Hepatocyte (in vitro differentiated cells): Measurements from ENCODE around the gene MICAL3. TPM values are rescaled to one million over a fixed set of nuclear protein-coding genes. Genes with fewer than 3 reads are reported as not detected.

Experiments
- DNase-seq: peaks from one replicate; pipeline ENCODE4 v3.0.0-alpha.2; 2016; ENCODE audit warnings: low spot score
- H2AFZ ChIP-seq: fragments of 200-600 bp; sonication (generic); 2 replicates; pipeline ENCODE4 v1.6.0; 2016; ENCODE audit warnings: antibody characterized with exemption, mild to moderate bottlenecking
- H3K27ac ChIP-seq: fragments of 200-600 bp; sonication (generic); 2 replicates; pipeline ENCODE4 v1.5.1; 2016; ENCODE audit warnings: mild to moderate bottlenecking
- H3K27me3 ChIP-seq: fragments of 200-600 bp; sonication (generic); 2 replicates; pipeline ENCODE4 v1.6.1; 2016
- H3K36me3 ChIP-seq: fragments of 200-600 bp; sonication (generic); replicated peaks from 2 replicates; pipeline ENCODE4 v1.5.1; 2016; ENCODE audit warnings: low read depth; ENCODE audit not compliant: insufficient read depth
- H3K4me1 ChIP-seq: fragments of 200-600 bp; sonication (generic); 2 replicates; pipeline ENCODE4 v1.5.1; 2016; ENCODE audit warnings: mild to moderate bottlenecking, moderate library complexity; ENCODE audit not compliant: insufficient read depth
- H3K4me2 ChIP-seq: fragments of 200-600 bp; sonication (generic); 2 replicates; pipeline ENCODE4 v1.6.0; 2016
- H3K4me3 ChIP-seq: fragments of 200-600 bp; sonication (generic); 2 replicates; pipeline ENCODE4 v1.5.1; 2016; ENCODE audit warnings: mild to moderate bottlenecking
- H3K79me2 ChIP-seq: fragments of 200-600 bp; sonication (generic); 2 replicates; pipeline ENCODE4 v1.6.0; 2017; ENCODE audit warnings: mild to moderate bottlenecking
- H3K9me2 ChIP-seq: fragments of 200-600 bp; sonication (generic); replicated peaks from 2 replicates; pipeline ENCODE4 v1.6.0; 2017; ENCODE audit warnings: mild to moderate bottlenecking; ENCODE audit not compliant: insufficient read depth
- H3K9me3 ChIP-seq: fragments of 200-600 bp; sonication (generic); 2 replicates; pipeline ENCODE4 v1.5.1; 2016; ENCODE audit warnings: low read depth, mild to moderate bottlenecking
- H4K20me1 ChIP-seq: fragments of 200-600 bp; sonication (generic); 2 replicates; pipeline ENCODE4 v1.6.0; 2016; ENCODE audit warnings: mild to moderate bottlenecking; ENCODE audit not compliant: insufficient read depth, poor library complexity, severe bottlenecking
- CTCF ChIP-seq: fragments of 200-600 bp; sonication (generic); IDR thresholded peaks from 2 replicates; pipeline ENCODE4 v1.5.1; 2016; ENCODE audit warnings: antibody characterized with exemption, mild to moderate bottlenecking; ENCODE audit not compliant: poor library complexity
- EZH2 ChIP-seq: fragments of 200-600 bp; sonication (generic); IDR thresholded peaks from 2 replicates; pipeline ENCODE4 v1.6.1; 2016; ENCODE audit warnings: antibody characterized with exemption, mild to moderate bottlenecking, borderline replicate concordance
- EZH2phosphoT487 ChIP-seq: fragments of 200-600 bp; sonication (generic); IDR thresholded peaks from one replicate; pipeline ENCODE4 v1.6.1; 2018; ENCODE audit warnings: antibody characterized with exemption, mild to moderate bottlenecking, low read depth, moderate library complexity; ENCODE audit not compliant: unreplicated experiment, severe bottlenecking
- WGBS: methylation state at CpG from one replicate; pipeline ENCODE4 v1.1.6; 2016; ENCODE audit warnings: low lambda C conversion rate; ENCODE audit errors: missing lambda C conversion rate; 5-methylcytosine and 5-hydroxymethylcytosine counted together
- polyA plus RNA-seq: library from polyadenylated mRNA; unstranded; fragments of >200 nt; fragmentation: Nextera tagmentation; extraction: Ambion mirVana; gene quantifications from 2 replicates; pipeline ENCODE4 v1.2.1, GENCODE V29; 2016
- total RNA-seq: library from RNA; depleted of rRNA; stranded (reverse); fragments of >200 nt; gene quantifications from 2 replicates; pipeline ENCODE4 v1.2.3, GENCODE V29; 2014

Gene MICAL3
- total and polyA plus RNA-seq, 2 experiments from 2014 or later: 4.6 to 22.7 TPM

- DNase-seq: no peak
- no peak overlapping the region for H3K27ac ChIP-seq
- no peaks in the 10 kb centered on the region for H3K9me3 ChIP-seq
- H4K20me1 ChIP-seq: no peaks in the 10 kb centered on the region
- WGBS: 78% methylated on average over 14 of the region's 14 CpGs
- H3K36me3 ChIP-seq: no peaks in the 10 kb centered on the region
- H3K27me3 ChIP-seq: no peaks in the 10 kb centered on the region
- TF ChIP-seq EZH2phosphoT487 (no peak), EZH2 (no peak), CTCF (no peak)
- H3K4me2 ChIP-seq: no peak overlapping the region
- no peak overlapping the region for H2AFZ ChIP-seq
- no peak overlapping the region for H3K4me3 ChIP-seq
- no peaks in the 10 kb centered on the region for H3K9me2 ChIP-seq
- H3K79me2 ChIP-seq: no peaks in the 10 kb centered on the region
- H3K4me1 ChIP-seq: no peaks in the 10 kb centered on the region
Observed at GRCh38 chr22:17836992-17837742, 187.2 kb downstream of the MICAL3 start.

GRCh38 chr22:17835256-17835655, 189.1 kb downstream of the MICAL3 start:
- Histone ChIP-seq H3K9me3 (no peaks in the 10 kb centered on the region), H3K9me2 (no peaks in the 10 kb centered on the region), H3K27ac (no peak overlapping the region), H3K4me3 (no peak overlapping the region), H4K20me1 (no peaks in the 10 kb centered on the region), H3K4me2 (no peak overlapping the region), H3K27me3 (no peaks in the 10 kb centered on the region), H3K4me1 (no peaks in the 10 kb centered on the region), H3K36me3 (no peaks in the 10 kb centered on the region), H3K79me2 (no peaks in the 10 kb centered on the region), H2AFZ (no peak overlapping the region)
- TF ChIP-seq CTCF (no peak), EZH2phosphoT487 (no peak), EZH2 (no peak)
- WGBS: 90% methylated on average over 6 of the region's 6 CpGs
- DNase-seq: no peak

- WGBS: 97% methylated on average over 12 of the region's 12 CpGs
- no peak for DNase-seq
- no peaks in the 10 kb centered on the region for H3K36me3 ChIP-seq
- no peak overlapping the region for H3K27ac ChIP-seq
- no peaks in the 10 kb centered on the region for H3K9me3 ChIP-seq
- TF ChIP-seq EZH2phosphoT487 (no peak), CTCF (no peak), EZH2 (no peak)
- H2AFZ ChIP-seq: no peak overlapping the region
- H3K27me3 ChIP-seq: no peaks in the 10 kb centered on the region
- H3K4me2 ChIP-seq: no peak overlapping the region
- no peaks in the 10 kb centered on the region for H4K20me1 ChIP-seq
- no peaks in the 10 kb centered on the region for H3K79me2 ChIP-seq
- no peaks in the 10 kb centered on the region for H3K9me2 ChIP-seq
- no peaks in the 10 kb centered on the region for H3K4me1 ChIP-seq
- no peak overlapping the region for H3K4me3 ChIP-seq
Observed at GRCh38 chr22:17833489-17833888, 190.9 kb downstream of the MICAL3 start.
